Mesenchymal stem cell (in vitro differentiated cells and primary cell): ENCODE data around the gene COQ5.

ENCODE experiments used
- DNase-seq: peaks from one replicate; pipeline ENCODE4 v3.0.0-alpha.2; 2013
- H2AFZ ChIP-seq: one replicate; pipeline ENCODE4 v1.6.1; 2013; ENCODE audit warnings: low read depth, mild to moderate bottlenecking, control low read depth, inconsistent platforms, low read length, moderate library complexity
- H2AK5ac ChIP-seq: 2 replicates; pipeline ENCODE4 v1.6.1; 2013; ENCODE audit warnings: low read length, moderate library complexity, mild to moderate bottlenecking, inconsistent platforms; ENCODE audit not compliant: severe bottlenecking
- H2BK120ac ChIP-seq: one replicate; pipeline ENCODE4 v1.6.1; 2013; ENCODE audit warnings: low read depth, mild to moderate bottlenecking, inconsistent platforms, low read length, moderate library complexity
- H2BK12ac ChIP-seq, 2 experiments: one replicate each; pipeline ENCODE4 v1.6.1; 2013; ENCODE audit warnings: inconsistent platforms in 2 of 2, low read length in 2 of 2, mild to moderate bottlenecking in 2 of 2, moderate library complexity in 2 of 2, control low read depth in 1 of 2
- H2BK15ac ChIP-seq: one replicate; pipeline ENCODE4 v1.6.1; 2013; ENCODE audit warnings: mild to moderate bottlenecking, low read depth, inconsistent platforms; ENCODE audit not compliant: poor library complexity, severe bottlenecking
- H2BK5ac ChIP-seq: 2 replicates; pipeline ENCODE4 v1.6.1; 2013; ENCODE audit warnings: low read depth, mild to moderate bottlenecking, low read length, control low read depth, inconsistent platforms; ENCODE audit not compliant: poor library complexity, severe bottlenecking
- H3K14ac ChIP-seq, 2 experiments: one replicate each; pipeline ENCODE4 v1.6.1; 2013; ENCODE audit warnings: inconsistent platforms in 2 of 2, low read length in 2 of 2, control low read depth in 1 of 2, mild to moderate bottlenecking in 1 of 2, moderate library complexity in 1 of 2
- H3K18ac ChIP-seq, 2 experiments: one replicate each; pipeline ENCODE4 v1.6.1; 2013; ENCODE audit warnings: inconsistent platforms in 2 of 2, low read length in 2 of 2, control low read depth in 1 of 2, low read depth in 1 of 2, mild to moderate bottlenecking in 1 of 2
- H3K23ac ChIP-seq, 2 experiments: one replicate each; pipeline ENCODE4 v1.6.1; 2013; ENCODE audit warnings: inconsistent platforms in 2 of 2, low read length in 2 of 2, mild to moderate bottlenecking in 2 of 2, moderate library complexity in 2 of 2, control low read depth in 1 of 2
- H3K27ac ChIP-seq: 2 replicates; pipeline ENCODE4 v1.5.1; 2013; ENCODE audit warnings: mild to moderate bottlenecking, moderate library complexity, low read length, control low read depth, inconsistent platforms; ENCODE audit not compliant: poor library complexity, severe bottlenecking
- H3K27me3 ChIP-seq, 2 experiments: 2 replicates each; pipeline versions ENCODE4 v1.6.1 to v1.7.0; 2013; ENCODE audit warnings: low read length in 2 of 2, mild to moderate bottlenecking in 2 of 2, moderate library complexity in 2 of 2, control low read depth in 1 of 2, inconsistent platforms in 1 of 2; ENCODE audit not compliant: control insufficient read depth in 1 of 2, insufficient read depth in 1 of 2
- H3K36me3 ChIP-seq, 2 experiments: 2 replicates each; pipeline versions ENCODE4 v1.6.1 to v1.7.0; 2013; ENCODE audit warnings: low read length in 2 of 2, control low read depth in 1 of 2, inconsistent platforms in 1 of 2, low read depth in 1 of 2, mild to moderate bottlenecking in 1 of 2; ENCODE audit not compliant: insufficient read depth in 2 of 2, control insufficient read depth in 1 of 2
- H3K4ac ChIP-seq, 2 experiments: one replicate each; pipeline ENCODE4 v1.6.1; 2013; ENCODE audit warnings: inconsistent platforms in 2 of 2, low read length in 2 of 2, mild to moderate bottlenecking in 2 of 2, moderate library complexity in 2 of 2, control low read depth in 1 of 2, low read depth in 1 of 2
- H3K4me1 ChIP-seq: 2 replicates; pipeline ENCODE4 v1.6.1; 2013; ENCODE audit warnings: low read depth, low read length, control low read depth; ENCODE audit not compliant: control insufficient read depth, insufficient read depth
- H3K4me2 ChIP-seq: 2 replicates; pipeline ENCODE4 v1.6.1; 2013; ENCODE audit warnings: low read length, mild to moderate bottlenecking, inconsistent platforms; ENCODE audit not compliant: poor library complexity, severe bottlenecking
- H3K4me3 ChIP-seq, 2 experiments: 2 replicates each; pipeline versions ENCODE4 v1.5.1 to v1.7.0; 2013; ENCODE audit warnings: low read length in 2 of 2, mild to moderate bottlenecking in 2 of 2, control low read depth in 1 of 2, low read depth in 1 of 2; ENCODE audit not compliant: insufficient read depth in 1 of 2
- H3K79me1 ChIP-seq: replicated peaks from 2 replicates; pipeline ENCODE4 v1.6.1; 2013; ENCODE audit warnings: mild to moderate bottlenecking, control low read depth, low read length, inconsistent platforms; ENCODE audit not compliant: poor library complexity, severe bottlenecking
- H3K9ac ChIP-seq: 2 replicates; pipeline ENCODE4 v1.7.0; 2013; ENCODE audit warnings: mild to moderate bottlenecking, low read length, moderate library complexity
- H3K9me3 ChIP-seq: 2 replicates; pipeline ENCODE4 v1.7.0; 2013; ENCODE audit warnings: mild to moderate bottlenecking, low read length; ENCODE audit not compliant: control insufficient read depth
- H4K8ac ChIP-seq: one replicate; pipeline ENCODE4 v1.6.1; 2013; ENCODE audit warnings: inconsistent platforms, mild to moderate bottlenecking, low read length, moderate library complexity
- H4K91ac ChIP-seq: one replicate; pipeline ENCODE4 v1.6.1; 2013; ENCODE audit warnings: mild to moderate bottlenecking, low read length, inconsistent platforms
- WGBS: methylation state at CpG from one replicate; pipeline ENCODE4 v1.1.7; 2013; ENCODE audit warnings: mixed read lengths; 5-methylcytosine and 5-hydroxymethylcytosine counted together

The COQ5 gene

GRCh38 chr12:120470150-120470784, 58.7 kb downstream of the COQ5 start:
- Histone ChIP-seq H4K8ac (peak overlapping the region; percentile 79), H3K79me1 (peaks cover 12% of the 10 kb centered on the region), H3K27ac (no peak overlapping the region), H3K36me3 (peaks cover 4 to 17% of the 10 kb centered on the region in 2 experiments), H3K4me2 (peak overlapping the region; percentile 84), H3K4me1 (peaks cover 14% of the 10 kb centered on the region), H3K27me3 (no peaks in the 10 kb centered on the region), H3K18ac (peak overlapping the region; percentile 1 to 85), H3K9ac (peak overlapping the region; percentile 92), H2BK15ac (no peak overlapping the region), H3K4ac (peak overlapping the region; percentile 10 to 49), H3K14ac (peak overlapping the region in 1 of 2 experiments; percentile 30), H3K23ac (no peak overlapping the region), H2AFZ (peak overlapping the region; percentile 99), H2BK12ac (peak overlapping the region in 1 of 2 experiments; percentile 79), H3K9me3 (no peaks in the 10 kb centered on the region), H2AK5ac (no peak overlapping the region), H4K91ac (no peak overlapping the region), H2BK120ac (no peak overlapping the region), H3K4me3 (peak overlapping the region; percentile 93 to 100), H2BK5ac (no peak overlapping the region)
- WGBS, result 68% methylated on average over 26 of the region's 26 CpGs
- peak; percentile 49 for DNase-seq

DNA sequence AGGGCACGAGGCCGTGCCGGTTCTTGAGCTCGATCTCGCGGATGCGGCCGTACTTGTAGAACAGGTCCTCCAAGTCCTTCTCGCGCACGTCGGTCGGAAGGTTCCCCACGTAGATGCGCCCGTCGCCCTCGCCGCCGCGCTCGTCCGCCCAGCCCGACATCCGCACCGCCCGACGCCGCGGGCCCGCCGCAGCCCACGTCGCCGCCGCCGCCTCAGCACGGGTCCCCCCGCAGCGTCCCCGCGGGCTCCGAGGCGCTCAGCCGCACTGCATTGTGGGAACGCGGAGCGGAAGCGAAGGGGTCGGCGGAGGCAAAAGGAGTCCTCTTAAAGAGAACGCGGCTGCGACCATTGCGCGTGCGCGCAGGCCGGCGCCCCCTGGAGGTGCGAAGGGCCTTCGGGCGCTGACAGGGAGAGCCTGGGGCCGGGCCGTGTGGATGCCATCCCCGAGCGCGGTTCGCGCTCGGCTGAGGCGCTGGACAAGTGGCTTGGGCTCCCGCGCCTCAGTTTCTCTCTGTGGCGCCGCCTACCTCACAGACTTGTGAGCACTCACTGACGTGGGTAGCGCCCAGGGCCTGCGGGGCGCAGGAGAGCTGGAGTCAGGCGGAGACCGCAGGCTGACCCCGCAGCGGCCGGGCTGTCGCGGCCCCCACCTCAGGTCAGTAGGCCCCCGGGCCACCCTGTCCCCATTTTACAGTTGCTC, 59.4 kb downstream of the COQ5 start, which contains the start of gene SRSF9:
SRSF9 (minus strand) TSS at position 299 of the 700 bp plus-strand sequence; CDS start at position 160, 139 bp downstream.
- Histone ChIP-seq H2AK5ac (peak within 1 kb of the TSS; percentile 55), H3K4me3 (peak within 1 kb of the TSS; percentile 93 to 100), H2BK5ac (peak within 1 kb of the TSS; percentile 87), H3K9me3 (no peaks in the 10 kb centered on the region), H4K91ac (peak within 1 kb of the TSS; percentile 99), H4K8ac (peak within 1 kb of the TSS; percentile 99), H2BK120ac (peak within 1 kb of the TSS; percentile 93), H2BK12ac (peak within 1 kb of the TSS; percentile 83 to 96), H3K27me3 (no peaks in the 10 kb centered on the region), H2BK15ac (peak within 1 kb of the TSS; percentile 100), H3K4me1 (peaks cover 13% of the 10 kb centered on the region), H3K4me2 (peak within 1 kb of the TSS; percentile 93), H3K27ac (peak within 1 kb of the TSS; percentile 93), H3K79me1 (peaks cover 12% of the 10 kb centered on the region), H3K14ac (peak within 1 kb of the TSS; percentile 69 to 99), H2AFZ (peak within 1 kb of the TSS; percentile 99), H3K18ac (peak within 1 kb of the TSS; percentile 99 to 100), H3K4ac (peak within 1 kb of the TSS; percentile 99), H3K9ac (peak within 1 kb of the TSS; percentile 92), H3K36me3 (peaks cover 4 to 24% of the 10 kb centered on the region in 2 experiments), H3K23ac (peak within 1 kb of the TSS; percentile 87 to 100)
- DNase-seq, result peak; percentile 97
- under 1% methylated on average over 65 of the region's 88 CpGs for WGBS

DNA sequence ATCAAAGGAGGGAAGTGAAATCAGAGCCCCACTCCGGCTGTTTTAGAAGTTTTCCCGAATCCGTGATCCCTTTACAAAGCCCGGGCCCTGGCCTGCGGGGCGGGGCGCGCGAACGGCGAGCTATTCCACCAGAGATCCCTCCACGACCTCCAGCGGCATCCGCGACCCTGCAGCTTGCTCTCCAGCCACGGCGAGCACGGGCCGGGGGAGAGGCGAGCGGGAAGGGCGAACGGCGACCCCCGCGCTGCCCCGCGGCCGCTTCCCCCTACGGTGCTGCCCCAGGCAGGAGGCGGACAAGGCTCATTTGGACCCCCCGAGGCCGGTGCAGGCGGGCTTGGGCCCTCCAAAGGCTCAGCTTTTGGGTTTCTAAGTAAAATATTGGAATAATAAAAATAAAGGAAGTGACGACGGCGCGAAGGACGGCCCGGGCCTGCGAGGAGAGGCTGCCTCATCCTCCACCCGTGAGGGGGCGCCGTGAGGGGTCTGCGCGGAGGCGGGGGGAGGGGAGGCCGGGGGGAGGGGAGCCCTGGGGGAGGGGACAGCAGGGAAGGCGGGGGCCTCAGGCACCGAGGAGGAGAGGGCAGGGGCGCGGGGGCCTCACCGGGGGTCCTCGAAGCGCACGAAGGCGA, 60.0 kb downstream of the COQ5 start:
- Histone ChIP-seq H2BK15ac (peak overlapping the region; percentile 100), H2AK5ac (peak overlapping the region; percentile 55), H3K9ac (peak overlapping the region; percentile 92), H3K27me3 (no peaks in the 10 kb centered on the region), H3K14ac (peak overlapping the region; percentile 69 to 99), H2BK120ac (peak overlapping the region; percentile 93), H3K36me3 (peaks cover 5 to 30% of the 10 kb centered on the region in 2 experiments), H2AFZ (peak overlapping the region; percentile 72), H4K8ac (peak overlapping the region; percentile 99), H3K4me2 (peak overlapping the region; percentile 93), H2BK12ac (peak overlapping the region; percentile 83 to 96), H3K9me3 (no peaks in the 10 kb centered on the region), H3K4ac (peak overlapping the region; percentile 99), H3K18ac (peak overlapping the region; percentile 99 to 100), H3K23ac (peak overlapping the region; percentile 87 to 100), H4K91ac (peak overlapping the region; percentile 99), H3K4me3 (peak overlapping the region; percentile 93 to 100), H3K27ac (peak overlapping the region; percentile 93), H3K4me1 (peaks cover 12% of the 10 kb centered on the region), H3K79me1 (peaks cover 15% of the 10 kb centered on the region), H2BK5ac (peak overlapping the region; percentile 87)
- under 1% methylated on average over 50 of the region's 57 CpGs for WGBS
- DNase-seq, result peak; percentile 29
